IMR-90 (cell line): ENCODE results near the gene MAMDC4. TPM values are rescaled to one million over a fixed set of nuclear protein-coding genes. Genes with fewer than 3 reads are reported as not detected.

Source experiments
- ATAC-seq: fragments of 200-7000 bp; cut with Tn5 transposase; 2 replicates; pipeline ENCODE4 v1.9.1; 2020; ENCODE audit warnings: low read depth, mild to moderate bottlenecking, moderate library complexity
- BruUV-seq: library from RNA; stranded (reverse); fragments of 400-500 nt; replicated peaks from 2 replicates; lab custom pipeline; 2021; lab: Mats Ljungman, UMichigan
- CTCF ChIA-PET: fragments of 300-600 bp; formaldehyde crosslinking; extraction: SDS; loops from one replicate; lab custom pipeline; 2021; ENCODE audit warnings: antibody characterized with exemption; lab: Yijun Ruan, JAX
- POLR2A ChIA-PET: fragments of 300-600 bp; sonication (Branson Sonifier 250); formaldehyde crosslinking; loops from one replicate; lab custom pipeline; 2022; ENCODE audit warnings: antibody characterized with exemption; ENCODE audit not compliant: unreplicated experiment; lab: Charles Lee
- DNase-seq: peaks from one replicate; pipeline ENCODE4 v3.0.0; 2013
- H2AFZ ChIP-seq: replicated peaks from 2 replicates; pipeline ENCODE3; 2013; ENCODE audit warnings: low read length, mild to moderate bottlenecking; ENCODE audit not compliant: poor library complexity
- H2AK5ac ChIP-seq: 2 replicates; pipeline ENCODE4 v1.6.1; 2013; ENCODE audit warnings: low read depth, low read length, inconsistent platforms
- H2AK9ac ChIP-seq: replicated peaks from 2 replicates; pipeline ENCODE3; 2013; ENCODE audit warnings: mild to moderate bottlenecking, low read depth, low read length, moderate library complexity; ENCODE audit not compliant: poor library complexity
- H2BK120ac ChIP-seq: 2 replicates; pipeline ENCODE4 v1.6.1; 2013; ENCODE audit warnings: low read depth, low read length, inconsistent platforms
- H2BK15ac ChIP-seq: 3 replicates; pipeline ENCODE4 v1.6.1; 2013; ENCODE audit warnings: low read depth, low read length, inconsistent platforms
- H2BK20ac ChIP-seq: 2 replicates; pipeline ENCODE4 v1.6.1; 2013; ENCODE audit warnings: low read depth, mild to moderate bottlenecking, inconsistent platforms, low read length, moderate library complexity
- H2BK5ac ChIP-seq: 2 replicates; pipeline ENCODE4 v1.6.1; 2013; ENCODE audit warnings: mild to moderate bottlenecking, low read depth, low read length, inconsistent platforms; ENCODE audit not compliant: poor library complexity, severe bottlenecking
- H3K14ac ChIP-seq: replicated peaks from 2 replicates; pipeline ENCODE4 v1.6.1; 2013; ENCODE audit warnings: low read depth, low read length, inconsistent platforms
- H3K18ac ChIP-seq: 2 replicates; pipeline ENCODE4 v1.6.1; 2013; ENCODE audit warnings: low read depth, low read length, control low read depth
- H3K23ac ChIP-seq: 2 replicates; pipeline ENCODE4 v1.6.1; 2013; ENCODE audit warnings: low read depth, low read length, inconsistent platforms
- H3K27ac ChIP-seq: 2 replicates; pipeline ENCODE4 v1.5.1; 2013; ENCODE audit warnings: mild to moderate bottlenecking, control low read depth, low read length; ENCODE audit not compliant: insufficient read depth
- H3K27me3 ChIP-seq: 2 replicates; pipeline ENCODE4 v1.6.1; 2013; ENCODE audit warnings: low read length; ENCODE audit not compliant: control insufficient read depth, insufficient read depth
- H3K36me3 ChIP-seq: 2 replicates; pipeline ENCODE4 v1.6.1; 2013; ENCODE audit warnings: low read length, mixed read lengths; ENCODE audit not compliant: control insufficient read depth, insufficient read depth
- H3K4ac ChIP-seq: 2 replicates; pipeline ENCODE4 v1.6.1; 2013; ENCODE audit warnings: low read depth, low read length, inconsistent platforms
- H3K4me1 ChIP-seq: 2 replicates; pipeline ENCODE4 v1.6.1; 2013; ENCODE audit warnings: low read length, mixed read lengths; ENCODE audit not compliant: control insufficient read depth, insufficient read depth
- H3K4me2 ChIP-seq: 2 replicates; pipeline ENCODE4 v1.6.1; 2013; ENCODE audit warnings: low read depth, mild to moderate bottlenecking, control low read depth, low read length, moderate library complexity
- H3K4me3 ChIP-seq: 2 replicates; pipeline ENCODE4 v1.5.1; 2013; ENCODE audit warnings: low read depth, mild to moderate bottlenecking, control low read depth, low read length, moderate library complexity; ENCODE audit not compliant: insufficient read depth
- H3K56ac ChIP-seq: 2 replicates; pipeline ENCODE4 v1.6.1; 2013; ENCODE audit warnings: low read length, inconsistent platforms; ENCODE audit not compliant: insufficient read depth; ENCODE audit errors: extremely low read depth
- H3K79me1 ChIP-seq, 2 experiments: 2 replicates each; pipeline ENCODE4 v1.6.1; 2013; ENCODE audit warnings: low read length in 2 of 2, inconsistent platforms in 1 of 2, low read depth in 1 of 2
- H3K9ac ChIP-seq: 2 replicates; pipeline ENCODE4 v1.6.1; 2013; ENCODE audit warnings: low read depth, low read length, control low read depth
- H3K9me1 ChIP-seq: 2 replicates; pipeline ENCODE4 v1.6.1; 2013; ENCODE audit warnings: low read length, inconsistent platforms; ENCODE audit not compliant: insufficient read depth
- H3K9me3 ChIP-seq: 2 replicates; pipeline ENCODE4 v1.6.1; 2013; ENCODE audit warnings: low read length; ENCODE audit not compliant: control insufficient read depth, insufficient read depth
- H4K20me1 ChIP-seq: 2 replicates; pipeline ENCODE4 v1.6.1; 2013; ENCODE audit warnings: low read length, inconsistent platforms; ENCODE audit not compliant: insufficient read depth
- H4K5ac ChIP-seq: 2 replicates; pipeline ENCODE4 v1.6.1; 2013; ENCODE audit warnings: mild to moderate bottlenecking, low read depth, low read length, control low read depth
- H4K8ac ChIP-seq, 2 experiments: 2 replicates each; pipeline ENCODE4 v1.6.1; 2013; ENCODE audit warnings: low read depth in 2 of 2, low read length in 2 of 2, control low read depth in 1 of 2, inconsistent platforms in 1 of 2
- H4K91ac ChIP-seq: 2 replicates; pipeline ENCODE4 v1.6.1; 2013; ENCODE audit warnings: low read depth, low read length, inconsistent platforms; ENCODE audit not compliant: insufficient read depth
- BHLHE40 ChIP-seq: fragments of 150-350 bp; IDR thresholded peaks from 2 replicates; pipeline ENCODE4 v1.6.1; 2016; ENCODE audit warnings: mild to moderate bottlenecking, low read depth, low read length
- CEBPB ChIP-seq: IDR thresholded peaks from 2 replicates; pipeline ENCODE4 v1.6.1; 2012; ENCODE audit warnings: low read depth, low read length, improper control_type of control experiment
- CHD1 ChIP-seq: IDR thresholded peaks from 2 replicates; pipeline ENCODE4 v1.6.1; 2012; ENCODE audit warnings: low read depth, low read length, improper control_type of control experiment
- CTCF ChIP-seq: conservative IDR thresholded peaks from 2 replicates; pipeline ENCODE4 v1.5.1; 2012; ENCODE audit warnings: mild to moderate bottlenecking, low read depth, low read length, improper control_type of control experiment
- FOS ChIP-seq: fragments of 150-350 bp; IDR thresholded peaks from 2 replicates; pipeline ENCODE4 v1.6.1; 2016; ENCODE audit warnings: low read depth, low read length
- POLR2A ChIP-seq: IDR thresholded peaks from 2 replicates; pipeline ENCODE4 v1.6.1; 2012; ENCODE audit warnings: mild to moderate bottlenecking, low read depth, low read length
- RAD21 ChIP-seq: IDR thresholded peaks from 2 replicates; pipeline ENCODE4 v1.6.1; 2012; ENCODE audit warnings: low read length, improper control_type of control experiment
- RCOR1 ChIP-seq: IDR thresholded peaks from 2 replicates; pipeline ENCODE4 v1.6.1; 2012; ENCODE audit warnings: mild to moderate bottlenecking, low read length, improper control_type of control experiment; ENCODE audit not compliant: insufficient replicate concordance
- RFX5 ChIP-seq: IDR thresholded peaks from 2 replicates; pipeline ENCODE4 v1.8.0; 2012; ENCODE audit warnings: low read depth, mild to moderate bottlenecking, low read length, moderate library complexity
- SMC3 ChIP-seq: fragments of 150-350 bp; IDR thresholded peaks from 2 replicates; pipeline ENCODE4 v1.6.1; 2016; ENCODE audit warnings: low read depth, mild to moderate bottlenecking, antibody characterized with exemption, low read length, moderate library complexity
- USF2 ChIP-seq: fragments of 150-350 bp; IDR thresholded peaks from 2 replicates; pipeline ENCODE4 v1.6.1; 2017; ENCODE audit warnings: mild to moderate bottlenecking, antibody characterized with exemption, low read length, low read depth
- WGBS, 2 experiments: methylation state at CpG; one replicate each; pipeline versions ENCODE4 v1.1.5 to v1.1.7; 2013; ENCODE audit warnings: missing lambda C conversion rate in 2 of 2; ENCODE audit not compliant: insufficient read length in 1 of 2; ENCODE audit errors: extremely low coverage in 2 of 2; 5-methylcytosine and 5-hydroxymethylcytosine counted together
- dilution Hi-C: fragments of 300-500 bp; cut with HindIII; formaldehyde crosslinking; loops from one replicate; pipeline ENCODE4 v1.14.3; 2018; ENCODE audit warnings: low sequenced_read_pairs; ENCODE audit not compliant: unreplicated experiment
- in situ Hi-C: fragments of 300-500 bp; cut with MboI; formaldehyde crosslinking; loops from 3 replicates; pipeline ENCODE4 v1.14.3; 2019; ENCODE audit warnings: low sequenced_read_pairs, inconsistent platforms, mixed read lengths
- intact Hi-C: fragments of 100-400 bp; cut with micrococcal nuclease; formaldehyde crosslinking; loops from 2 replicates; pipeline ENCODE4 v1.10.0; 2022
- polyA plus RNA-seq, 3 experiments: library from polyadenylated mRNA; depleted of rRNA; stranded (reverse); fragments of >200 nt; gene quantifications; 2 replicates each; pipeline ENCODE4 v1.2.3, GENCODE V29; 2012; ENCODE audit warnings: low replicate concordance in 1 of 3
- total RNA-seq: library from RNA; depleted of rRNA; stranded (reverse); fragments of >200 nt; gene quantifications from 2 replicates; pipeline ENCODE4 v1.2.3, GENCODE V29; 2012
- TF ChIP-seq, protein P1 (sequence below): fragments of 150-350 bp; IDR thresholded peaks from 2 replicates; pipeline ENCODE4 v1.6.1; 2016; ENCODE audit warnings: low read depth, mild to moderate bottlenecking, low read length, moderate library complexity, borderline replicate concordance

MAMDC4 gene
- total and polyA plus RNA-seq, 2 of the 4 experiments (the other 2 are of a cell fraction), result 0.18 to 3.5 TPM

- dilution Hi-C loops, result no loop called here
- H2AK5ac ChIP-seq, result no peak overlapping the region
- WGBS, 2 experiments, result 88% methylated on average over 3 of the region's 32 CpGs; no CpG with 5 or more reads in 1 of the 2 experiments
- no peak overlapping the region for H3K4me2 ChIP-seq
- POLR2A ChIA-PET, result interaction anchor here (0.6 kb wide), 1 partner anchor 23 kb away, joined by 6 read pairs; no protein-coding TSS in a partner anchor
- no peak overlapping the region for H3K4me3 ChIP-seq
- H3K9me1 ChIP-seq, result peaks cover 7% of the 10 kb centered on the region; the same call in 1 of the 2 replicates
- peaks cover 5% of the 10 kb centered on the region; the same call in 1 of the 2 replicates for H3K27me3 ChIP-seq
- no peak overlapping the region for H3K18ac ChIP-seq
- no peak overlapping the region for H3K14ac ChIP-seq
- peak overlapping the region; percentile 87 for H2AK9ac ChIP-seq
- intact Hi-C loops, result no loop called here
- no peak overlapping the region for H2BK20ac ChIP-seq
- no peak overlapping the region for H3K23ac ChIP-seq
- H4K5ac ChIP-seq, result no peak overlapping the region
- no peak for TF ChIP-seq USF2
- no peak for TF ChIP-seq FOS
- TF ChIP-seq, protein P1, sequence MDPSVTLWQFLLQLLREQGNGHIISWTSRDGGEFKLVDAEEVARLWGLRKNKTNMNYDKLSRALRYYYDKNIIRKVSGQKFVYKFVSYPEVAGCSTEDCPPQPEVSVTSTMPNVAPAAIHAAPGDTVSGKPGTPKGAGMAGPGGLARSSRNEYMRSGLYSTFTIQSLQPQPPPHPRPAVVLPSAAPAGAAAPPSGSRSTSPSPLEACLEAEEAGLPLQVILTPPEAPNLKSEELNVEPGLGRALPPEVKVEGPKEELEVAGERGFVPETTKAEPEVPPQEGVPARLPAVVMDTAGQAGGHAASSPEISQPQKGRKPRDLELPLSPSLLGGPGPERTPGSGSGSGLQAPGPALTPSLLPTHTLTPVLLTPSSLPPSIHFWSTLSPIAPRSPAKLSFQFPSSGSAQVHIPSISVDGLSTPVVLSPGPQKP, result no peak
- TF ChIP-seq RFX5, result no peak
- no peak for TF ChIP-seq RCOR1
- no peak for TF ChIP-seq CHD1
- no peak for TF ChIP-seq CEBPB
- TF ChIP-seq POLR2A, result no peak
- TF ChIP-seq BHLHE40, result no peak
- no peak for TF ChIP-seq SMC3
- no peak for TF ChIP-seq RAD21
- TF ChIP-seq CTCF, result no peak
- H3K27ac ChIP-seq, result no peak overlapping the region
- DNase-seq (no peak), ATAC-seq (no peak)
- H4K20me1 ChIP-seq, result peaks cover 17% of the 10 kb centered on the region
- TSS peak; percentile 82 for BruUV-seq
- peaks cover 13% of the 10 kb centered on the region for H3K36me3 ChIP-seq
- no peak overlapping the region for H3K9ac ChIP-seq
- H2BK120ac ChIP-seq, result no peak overlapping the region
- peaks cover 9% of the 10 kb centered on the region for H3K4me1 ChIP-seq
- H3K9me3 ChIP-seq, result no peaks in the 10 kb centered on the region
- H4K91ac ChIP-seq, result no peak overlapping the region
- H3K56ac ChIP-seq, result no peak overlapping the region
- CTCF ChIA-PET, result no interaction called here
- H3K79me1 ChIP-seq, result peaks cover 0 to 6% of the 10 kb centered on the region in 2 experiments; a peak in 1 of 4 replicates
- no peak overlapping the region for H4K8ac ChIP-seq
- H2AFZ ChIP-seq, result no peak overlapping the region
- no peak overlapping the region for H2BK5ac ChIP-seq
- in situ Hi-C loops, result no loop called here
- no peak overlapping the region for H3K4ac ChIP-seq
- no peak overlapping the region for H2BK15ac ChIP-seq
Observed at GRCh38 chr9:136840140-136840876, 11.8 kb upstream of the MAMDC4 start.
